ENCODE data around the gene ALKBH1.
"Not testable (repeated sequence)": the region's sequence is repeated elsewhere in the genome, so short reads cannot be mapped to it uniquely, and the experiment has no call there.

DNA sequence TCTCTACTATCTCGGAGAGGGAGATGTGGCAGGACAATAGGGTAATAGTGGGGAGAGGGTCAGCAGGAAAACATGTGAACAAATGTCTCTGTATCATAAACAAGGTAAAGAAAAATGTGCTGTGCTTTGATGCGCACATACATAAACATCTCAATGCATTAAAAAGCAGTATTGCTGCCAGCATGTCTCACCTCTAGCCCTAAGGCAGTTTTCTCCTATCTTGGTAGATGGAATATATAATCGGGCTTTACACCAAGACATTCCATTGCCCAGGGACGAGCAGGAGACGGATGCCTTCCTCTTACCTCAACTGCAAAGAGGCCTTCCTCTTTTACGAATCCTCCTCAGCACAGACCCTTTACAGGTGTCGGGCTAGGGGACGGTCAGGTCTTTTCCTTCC lies 72.4 kb downstream of the ALKBH1 start:
- not testable (repeated sequence) for TF ChIP-seq POLR2AphosphoS5 (IDR thresholded peaks at IDR 0.05)
- TF ChIP-seq, protein P1, sequence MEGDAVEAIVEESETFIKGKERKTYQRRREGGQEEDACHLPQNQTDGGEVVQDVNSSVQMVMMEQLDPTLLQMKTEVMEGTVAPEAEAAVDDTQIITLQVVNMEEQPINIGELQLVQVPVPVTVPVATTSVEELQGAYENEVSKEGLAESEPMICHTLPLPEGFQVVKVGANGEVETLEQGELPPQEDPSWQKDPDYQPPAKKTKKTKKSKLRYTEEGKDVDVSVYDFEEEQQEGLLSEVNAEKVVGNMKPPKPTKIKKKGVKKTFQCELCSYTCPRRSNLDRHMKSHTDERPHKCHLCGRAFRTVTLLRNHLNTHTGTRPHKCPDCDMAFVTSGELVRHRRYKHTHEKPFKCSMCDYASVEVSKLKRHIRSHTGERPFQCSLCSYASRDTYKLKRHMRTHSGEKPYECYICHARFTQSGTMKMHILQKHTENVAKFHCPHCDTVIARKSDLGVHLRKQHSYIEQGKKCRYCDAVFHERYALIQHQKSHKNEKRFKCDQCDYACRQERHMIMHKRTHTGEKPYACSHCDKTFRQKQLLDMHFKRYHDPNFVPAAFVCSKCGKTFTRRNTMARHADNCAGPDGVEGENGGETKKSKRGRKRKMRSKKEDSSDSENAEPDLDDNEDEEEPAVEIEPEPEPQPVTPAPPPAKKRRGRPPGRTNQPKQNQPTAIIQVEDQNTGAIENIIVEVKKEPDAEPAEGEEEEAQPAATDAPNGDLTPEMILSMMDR (IDR thresholded peaks at IDR 0.05): not testable (repeated sequence)
